ENCODE measurements around the gene PPA1. TPM values are rescaled to one million over a fixed set of nuclear protein-coding genes. Genes with fewer than 3 reads are reported as not detected.
"Not testable (repeated sequence)": the region's sequence is repeated elsewhere in the genome, so short reads cannot be mapped to it uniquely, and the experiment has no call there.

Gene PPA1
- polyA plus RNA-seq, 1 experiment, result 49.8 TPM

DNA sequence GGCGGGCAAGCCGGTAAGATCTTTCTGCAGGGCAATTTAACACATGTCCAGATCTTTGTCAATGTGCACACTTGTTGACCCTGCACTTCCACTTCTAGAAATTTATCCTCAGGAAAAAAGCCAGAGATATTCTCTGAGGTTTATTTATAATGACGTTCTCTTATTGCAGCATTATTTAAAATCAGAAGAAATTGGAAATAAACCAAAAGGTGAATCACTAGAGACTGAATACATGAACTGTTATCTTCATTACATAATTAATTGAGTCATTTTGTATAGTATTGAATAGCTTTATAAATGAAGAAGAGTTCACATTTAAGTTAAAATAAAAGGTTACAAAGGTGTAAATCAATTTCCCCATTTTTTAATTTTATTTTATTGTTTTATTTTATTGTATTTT lies 46.7 kb downstream of the PPA1 start:
- peaks cover 4% of the 10 kb centered on the region; the same call in 1 of the 2 replicates for H3K27me3 ChIP-seq (ENCODE audit: control insufficient read depth, insufficient read depth, low read length)
- TF ChIP-seq, protein P1, sequence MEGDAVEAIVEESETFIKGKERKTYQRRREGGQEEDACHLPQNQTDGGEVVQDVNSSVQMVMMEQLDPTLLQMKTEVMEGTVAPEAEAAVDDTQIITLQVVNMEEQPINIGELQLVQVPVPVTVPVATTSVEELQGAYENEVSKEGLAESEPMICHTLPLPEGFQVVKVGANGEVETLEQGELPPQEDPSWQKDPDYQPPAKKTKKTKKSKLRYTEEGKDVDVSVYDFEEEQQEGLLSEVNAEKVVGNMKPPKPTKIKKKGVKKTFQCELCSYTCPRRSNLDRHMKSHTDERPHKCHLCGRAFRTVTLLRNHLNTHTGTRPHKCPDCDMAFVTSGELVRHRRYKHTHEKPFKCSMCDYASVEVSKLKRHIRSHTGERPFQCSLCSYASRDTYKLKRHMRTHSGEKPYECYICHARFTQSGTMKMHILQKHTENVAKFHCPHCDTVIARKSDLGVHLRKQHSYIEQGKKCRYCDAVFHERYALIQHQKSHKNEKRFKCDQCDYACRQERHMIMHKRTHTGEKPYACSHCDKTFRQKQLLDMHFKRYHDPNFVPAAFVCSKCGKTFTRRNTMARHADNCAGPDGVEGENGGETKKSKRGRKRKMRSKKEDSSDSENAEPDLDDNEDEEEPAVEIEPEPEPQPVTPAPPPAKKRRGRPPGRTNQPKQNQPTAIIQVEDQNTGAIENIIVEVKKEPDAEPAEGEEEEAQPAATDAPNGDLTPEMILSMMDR (IDR thresholded peaks at IDR 0.05; ENCODE audit: insufficient read depth, low read depth, low read length), result no peak
- ChIA-PET CTCF (no interaction called here), POLR2A (no interaction called here)
- DNase-seq (ENCODE audit: low read depth), result no peak
- H3K4me3 ChIP-seq (ENCODE audit: low read depth, low read length), result no peak overlapping the region
- no peaks in the 10 kb centered on the region for H3K36me3 ChIP-seq (ENCODE audit: control insufficient read depth, insufficient read depth, low read length)

DNA sequence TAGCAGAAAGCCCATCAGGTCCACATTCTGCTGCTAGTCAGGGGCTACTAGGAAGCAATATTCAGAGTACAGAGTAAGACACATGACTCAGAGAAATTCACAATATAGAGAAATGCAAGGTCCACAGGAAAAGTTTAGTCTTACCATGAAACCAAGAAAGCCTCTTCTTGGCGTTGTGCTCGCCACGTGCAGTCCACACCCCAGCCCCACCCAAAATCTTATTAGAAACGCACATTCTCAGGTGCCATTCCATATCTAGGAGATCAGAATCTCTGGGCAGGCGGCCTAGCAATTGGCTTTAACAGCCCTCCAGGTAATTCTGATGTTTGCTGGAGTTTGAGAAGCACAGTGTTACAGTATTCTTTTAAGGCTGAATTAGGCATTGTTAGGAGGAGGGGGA lies 47.1 kb downstream of the PPA1 start:
- Histone ChIP-seq H3K27me3 (ENCODE audit: control insufficient read depth, insufficient read depth, low read length) (peaks cover 4% of the 10 kb centered on the region; the same call in 1 of the 2 replicates), H3K36me3 (ENCODE audit: control insufficient read depth, insufficient read depth, low read length) (no peaks in the 10 kb centered on the region), H3K4me3 (ENCODE audit: low read depth, low read length) (no peak overlapping the region)
- CTCF ChIA-PET, result no interaction called here
- POLR2A ChIA-PET, result no interaction called here
- TF ChIP-seq, protein P1 (IDR thresholded peaks at IDR 0.05; ENCODE audit: insufficient read depth, low read depth, low read length), result no peak
- DNase-seq (ENCODE audit: low read depth), result no peak

DNA sequence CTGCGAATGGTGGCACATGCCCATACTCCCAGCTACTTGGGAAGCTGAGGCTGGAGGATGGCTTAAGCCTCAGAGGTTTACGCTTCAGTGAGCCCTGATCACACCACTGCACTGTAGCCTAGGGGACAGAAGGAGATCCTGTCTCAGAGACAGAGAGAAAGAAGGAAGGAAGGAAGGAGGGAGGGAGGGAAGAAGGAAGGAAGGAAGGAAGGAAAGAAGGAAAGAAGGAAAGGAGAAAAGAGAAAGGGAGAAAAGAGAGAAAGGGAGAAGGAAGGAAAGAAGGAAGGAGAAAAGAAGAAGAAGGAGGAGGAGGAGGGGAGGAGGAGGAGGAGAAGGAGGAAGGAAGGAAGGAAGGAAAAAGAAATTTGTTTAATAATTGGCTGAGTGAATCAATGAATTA lies 49.9 kb downstream of the PPA1 start:
- ChIA-PET POLR2A (no interaction called here), CTCF (no interaction called here)
- Histone ChIP-seq H3K36me3 (ENCODE audit: control insufficient read depth, insufficient read depth, low read length) (no peaks in the 10 kb centered on the region), H3K27me3 (ENCODE audit: control insufficient read depth, insufficient read depth, low read length) (peaks cover 4% of the 10 kb centered on the region; the same call in 1 of the 2 replicates), H3K4me3 (ENCODE audit: low read depth, low read length) (no peak overlapping the region)
- DNase-seq (ENCODE audit: low read depth), result no peak
- TF ChIP-seq, protein P1 (IDR thresholded peaks at IDR 0.05; ENCODE audit: insufficient read depth, low read depth, low read length), result no peak

DNA sequence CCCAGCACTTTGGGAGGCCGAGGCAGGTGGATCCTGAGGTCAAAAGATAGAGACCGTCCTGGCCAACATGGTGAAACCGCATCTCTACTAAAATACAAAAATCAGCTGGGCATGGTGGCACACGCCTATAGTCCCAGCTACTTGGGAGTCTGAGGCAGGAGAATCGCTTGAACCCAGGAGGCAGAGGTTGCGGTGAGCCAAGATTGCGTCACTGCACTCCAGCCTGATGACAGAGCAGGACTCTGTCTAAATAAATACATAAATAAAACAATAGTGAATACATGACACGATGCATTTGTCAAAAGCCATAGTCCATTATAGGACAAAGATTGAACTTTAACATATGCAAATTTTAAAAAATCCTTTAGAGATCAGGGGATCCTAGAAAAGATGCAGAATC lies 54.0 kb downstream of the PPA1 start:
- H3K4me3 ChIP-seq (ENCODE audit: low read depth, low read length); POLR2A ChIA-PET; H3K36me3 ChIP-seq (ENCODE audit: control insufficient read depth, insufficient read depth, low read length); CTCF ChIA-PET; DNase-seq (ENCODE audit: low read depth); H3K27me3 ChIP-seq (ENCODE audit: control insufficient read depth, insufficient read depth, low read length): not testable (repeated sequence)

DNA sequence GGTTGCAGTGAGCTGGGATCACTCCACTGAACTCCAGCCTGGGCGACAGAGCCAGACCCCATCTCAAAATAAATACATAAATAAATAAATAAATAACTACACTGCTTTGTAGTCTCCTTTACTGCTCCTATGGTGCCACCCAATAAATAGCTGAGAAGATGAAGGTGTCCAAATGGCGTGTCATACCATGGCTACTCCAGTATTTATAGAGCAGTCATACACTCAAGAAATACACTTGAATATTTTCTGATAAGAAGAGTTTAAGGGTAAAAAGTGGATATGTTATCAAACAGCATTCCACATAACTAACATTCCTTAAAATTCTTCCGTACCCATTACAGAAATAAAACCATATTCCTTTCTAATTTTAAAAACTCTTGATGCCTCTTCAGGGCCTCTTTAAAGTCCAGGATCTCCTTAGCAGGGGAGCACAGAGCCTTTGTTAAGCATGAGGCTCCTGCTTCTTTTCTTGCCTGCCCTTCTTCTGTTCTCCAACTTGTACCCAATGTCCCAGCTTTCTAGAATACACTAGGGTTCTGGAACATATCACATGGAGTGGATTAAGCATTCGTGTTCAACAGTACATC lies 55.0 kb downstream of the PPA1 start:
- ChIA-PET POLR2A (no interaction called here), CTCF (interaction anchor here (0.6 kb wide), 1 partner anchor 39 kb away, joined by 4 read pairs; no protein-coding TSS in a partner anchor)
- no peak for DNase-seq (ENCODE audit: low read depth)
- Histone ChIP-seq H3K4me3 (ENCODE audit: low read depth, low read length) (no peak overlapping the region), H3K27me3 (ENCODE audit: control insufficient read depth, insufficient read depth, low read length) (0 out of 2 replicates have a peak, but pooled peaks cover 2% of the 10 kb centered on the region), H3K36me3 (ENCODE audit: control insufficient read depth, insufficient read depth, low read length) (no peaks in the 10 kb centered on the region)
- TF ChIP-seq, protein P1 (IDR thresholded peaks at IDR 0.05; ENCODE audit: insufficient read depth, low read depth, low read length), result no peak

DNA sequence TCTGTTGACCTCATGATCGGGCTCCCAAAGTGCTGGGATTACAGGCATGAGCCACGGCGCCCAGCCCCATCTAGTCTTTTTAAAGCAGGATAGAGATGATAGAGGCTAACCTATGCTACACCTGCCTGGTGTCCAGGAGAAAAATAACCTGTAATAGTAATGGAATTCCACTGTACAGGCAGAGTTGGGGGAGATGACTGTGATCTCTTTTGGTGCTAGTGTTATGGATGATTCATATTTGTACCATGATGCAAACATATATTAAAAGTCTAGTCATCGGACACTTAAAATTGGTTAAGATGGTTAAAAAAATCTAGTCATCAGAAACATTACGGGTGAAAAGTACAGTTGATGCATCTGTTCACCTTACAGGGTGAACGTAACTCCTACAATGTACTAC lies 56.8 kb downstream of the PPA1 start:
- ChIA-PET POLR2A (interaction anchor here (0.6 kb wide), 1 partner anchor 15 kb away, joined by 9 read pairs; no protein-coding TSS in a partner anchor), CTCF (no interaction called here)
- no peak for DNase-seq (ENCODE audit: low read depth)
- no peak overlapping the region for H3K4me3 ChIP-seq (ENCODE audit: low read depth, low read length)
- H3K36me3 ChIP-seq (ENCODE audit: control insufficient read depth, insufficient read depth, low read length), result no peaks in the 10 kb centered on the region
- no peaks in the 10 kb centered on the region for H3K27me3 ChIP-seq (ENCODE audit: control insufficient read depth, insufficient read depth, low read length)
- TF ChIP-seq, protein P1 (IDR thresholded peaks at IDR 0.05; ENCODE audit: insufficient read depth, low read depth, low read length), result no peak

Measured in BJ (cell line).